ENCODE data around the gene BRDT. TPM values are rescaled to one million over a fixed set of nuclear protein-coding genes. Genes with fewer than 3 reads are reported as not detected.
A peak's percentile ranks its signal among the peaks of the same experiment; 100 is the strongest.

BRDT gene
- not detected in 2 replicates for total RNA-seq (2014; rRNA removed)
- Bru-seq, nascent RNA = percentile 1 among the genes with signal in this experiment
- percentile 3 among the genes with signal in this experiment for BruChase-seq, experiment 1, labeled RNA remaining after a 6-hour chase
- percentile 2 among the genes with signal in this experiment for BruChase-seq, experiment 2, labeled RNA remaining after a 2-hour chase
- long read RNA-seq = 0 reads

GRCh38 chr1:91949356-91949699 lies at the start of gene BRDT:
Gene BRDT, plus strand, starts transcription at chr1:91949401. Its CDS starts 13,354 bp downstream, at chr1:91962755.
- Histone ChIP-seq H3F3A (ENCODE audit: low read length, unreplicated experiment) (no peaks in the 10 kb centered on the region), H3K79me2 (ENCODE audit: low read length) (no peaks in the 10 kb centered on the region), H3K4me1 (ENCODE audit: insufficient read depth, low read length) (no peaks in the 10 kb centered on the region), H3K9me2 (replicated peaks; ENCODE audit: low read length) (no peaks in the 10 kb centered on the region), H3K27ac (ENCODE audit: low read length) (no peak within 1 kb of the TSS), H3K4me3 (ENCODE audit: low read length) (no peak within 1 kb of the TSS), H3K4me2 (ENCODE audit: low read length) (no peak within 1 kb of the TSS), H3K9me3 (ENCODE audit: low read length) (no peaks in the 10 kb centered on the region), H3K9ac (ENCODE audit: low read length) (no peak within 1 kb of the TSS), H2AFZ (ENCODE audit: low read length) (no peak within 1 kb of the TSS), H4K20me1 (ENCODE audit: low read length) (no peaks in the 10 kb centered on the region), H3K27me3 (ENCODE audit: low read length) (no peaks in the 10 kb centered on the region), H3K36me3 (ENCODE audit: low read depth, low read length) (no peaks in the 10 kb centered on the region)
- no TSS peak for BruUV-seq (replicated peaks)
- intact Hi-C loops (cut with micrococcal nuclease) = no loop called here
- no peak for TF ChIP-seq EZH2 (IDR thresholded peaks at IDR 0.05; ENCODE audit: low read length, unreplicated experiment)
- TF ChIP-seq EZH2phosphoT487 (IDR thresholded peaks at IDR 0.05; ENCODE audit: borderline replicate concordance, low read length) = no peak
- TF ChIP-seq CTCF (conservative IDR thresholded peaks at IDR 0.05; ENCODE audit: low read depth, low read length) = no peak
- DNase-seq (no peak), ATAC-seq (no peak)
- CTCF ChIA-PET = no interaction called here
- POLR2A ChIA-PET (ENCODE audit: unreplicated experiment) = no interaction called here

GRCh38 chr1:91900562-91900961 lies 48.6 kb upstream of the BRDT start:
- TF ChIP-seq EZH2 (IDR thresholded peaks at IDR 0.05; ENCODE audit: low read length, unreplicated experiment) (no peak), CTCF (conservative IDR thresholded peaks at IDR 0.05; ENCODE audit: low read depth, low read length) (no peak), EZH2phosphoT487 (IDR thresholded peaks at IDR 0.05; ENCODE audit: borderline replicate concordance, low read length) (no peak)
- H3K36me3 ChIP-seq (ENCODE audit: low read depth, low read length) = no peaks in the 10 kb centered on the region
- peak overlapping the region; percentile 3; the same call in 1 of the 2 replicates for H3K4me2 ChIP-seq (ENCODE audit: low read length)
- H3F3A ChIP-seq (ENCODE audit: low read length, unreplicated experiment) = no peaks in the 10 kb centered on the region
- intact Hi-C loops (cut with micrococcal nuclease) = no loop called here
- no peak overlapping the region for H3K27ac ChIP-seq (ENCODE audit: low read length)
- H3K4me1 ChIP-seq (ENCODE audit: insufficient read depth, low read length) = peaks cover 14% of the 10 kb centered on the region
- H3K9ac ChIP-seq (ENCODE audit: low read length) = no peak overlapping the region
- H3K4me3 ChIP-seq (ENCODE audit: low read length) = no peak overlapping the region
- POLR2A ChIA-PET (ENCODE audit: unreplicated experiment) = no interaction called here
- H3K9me3 ChIP-seq (ENCODE audit: low read length) = no peaks in the 10 kb centered on the region
- no peaks in the 10 kb centered on the region for H4K20me1 ChIP-seq (ENCODE audit: low read length)
- peak; percentile 66 for ATAC-seq
- H3K9me2 ChIP-seq (replicated peaks; ENCODE audit: low read length) = no peaks in the 10 kb centered on the region
- DNase-seq = peak; percentile 89
- BruUV-seq (replicated peaks) = no TSS peak
- no peak overlapping the region for H2AFZ ChIP-seq (ENCODE audit: low read length)
- CTCF ChIA-PET = no interaction called here
- no peaks in the 10 kb centered on the region for H3K27me3 ChIP-seq (ENCODE audit: low read length)
- H3K79me2 ChIP-seq (ENCODE audit: low read length) = no peaks in the 10 kb centered on the region

GRCh38 chr1:91901231-91901630 lies 48.0 kb upstream of the BRDT start:
- H4K20me1 ChIP-seq (ENCODE audit: low read length) = no peaks in the 10 kb centered on the region
- DNase-seq = no peak
- no peak overlapping the region for H2AFZ ChIP-seq (ENCODE audit: low read length)
- H3K4me2 ChIP-seq (ENCODE audit: low read length) = no peak overlapping the region
- H3K9ac ChIP-seq (ENCODE audit: low read length) = no peak overlapping the region
- no peaks in the 10 kb centered on the region for H3K36me3 ChIP-seq (ENCODE audit: low read depth, low read length)
- no peaks in the 10 kb centered on the region for H3K9me3 ChIP-seq (ENCODE audit: low read length)
- no peak for ATAC-seq
- H3K9me2 ChIP-seq (replicated peaks; ENCODE audit: low read length) = no peaks in the 10 kb centered on the region
- H3K79me2 ChIP-seq (ENCODE audit: low read length) = no peaks in the 10 kb centered on the region
- no peak for TF ChIP-seq EZH2phosphoT487 (IDR thresholded peaks at IDR 0.05; ENCODE audit: borderline replicate concordance, low read length)
- no peak for TF ChIP-seq EZH2 (IDR thresholded peaks at IDR 0.05; ENCODE audit: low read length, unreplicated experiment)
- TF ChIP-seq CTCF (conservative IDR thresholded peaks at IDR 0.05; ENCODE audit: low read depth, low read length) = no peak
- peaks cover 14% of the 10 kb centered on the region for H3K4me1 ChIP-seq (ENCODE audit: insufficient read depth, low read length)
- no peaks in the 10 kb centered on the region for H3F3A ChIP-seq (ENCODE audit: low read length, unreplicated experiment)
- ChIA-PET POLR2A (ENCODE audit: unreplicated experiment) (no interaction called here), CTCF (no interaction called here)
- H3K27ac ChIP-seq (ENCODE audit: low read length) = no peak overlapping the region
- no peaks in the 10 kb centered on the region for H3K27me3 ChIP-seq (ENCODE audit: low read length)
- H3K4me3 ChIP-seq (ENCODE audit: low read length) = no peak overlapping the region
- intact Hi-C loops (cut with micrococcal nuclease) = no loop called here
- BruUV-seq (replicated peaks) = no TSS peak
